RPMI8226 (cell line): ENCODE measurements around the gene ADAMTS2.
"Not testable (repeated sequence)": the region's sequence is repeated elsewhere in the genome, so short reads cannot be mapped to it uniquely, and the experiment has no call there.

Source experiments
- DNase-seq: peaks from one replicate; pipeline ENCODE4 v3.0.0-alpha.2; 2015

ADAMTS2 gene

DNA sequence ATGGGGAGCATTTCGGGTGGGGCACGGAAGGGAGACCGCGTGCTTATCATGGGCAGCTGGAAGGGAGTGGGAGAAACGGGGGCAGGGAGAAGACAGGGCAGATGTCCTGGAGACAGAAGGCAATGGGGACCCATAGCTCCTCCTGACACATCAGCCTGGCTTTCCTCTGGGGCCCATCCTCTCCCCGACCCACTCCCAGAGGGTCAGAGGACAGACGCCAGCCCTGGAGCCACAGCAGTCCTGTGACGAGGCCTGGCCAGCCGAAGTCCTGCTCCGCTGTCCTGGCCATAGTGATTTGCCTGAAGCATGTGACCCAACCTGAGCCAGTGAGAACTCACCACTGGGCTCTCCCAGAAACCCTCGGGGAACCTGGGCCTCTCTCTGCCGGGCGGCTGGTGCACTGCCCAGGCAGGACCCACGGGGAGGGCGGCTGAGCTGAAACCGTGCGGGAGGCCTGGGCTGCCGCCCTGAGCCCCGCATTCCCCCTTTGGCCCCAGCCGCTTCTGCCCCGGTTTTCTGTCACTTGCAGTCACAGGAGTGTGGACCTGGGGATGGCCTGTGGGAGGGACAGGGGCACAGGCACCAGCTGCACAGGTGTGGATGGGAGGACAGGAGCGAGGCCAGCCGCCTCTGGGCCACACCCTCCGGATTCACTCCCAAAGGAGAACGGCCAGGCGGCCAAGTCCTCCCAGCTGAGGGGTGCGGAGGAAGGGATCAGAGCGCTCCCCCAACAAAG lies 19.8 kb downstream of the ADAMTS2 start:
- DNase-seq = no peak

DNA sequence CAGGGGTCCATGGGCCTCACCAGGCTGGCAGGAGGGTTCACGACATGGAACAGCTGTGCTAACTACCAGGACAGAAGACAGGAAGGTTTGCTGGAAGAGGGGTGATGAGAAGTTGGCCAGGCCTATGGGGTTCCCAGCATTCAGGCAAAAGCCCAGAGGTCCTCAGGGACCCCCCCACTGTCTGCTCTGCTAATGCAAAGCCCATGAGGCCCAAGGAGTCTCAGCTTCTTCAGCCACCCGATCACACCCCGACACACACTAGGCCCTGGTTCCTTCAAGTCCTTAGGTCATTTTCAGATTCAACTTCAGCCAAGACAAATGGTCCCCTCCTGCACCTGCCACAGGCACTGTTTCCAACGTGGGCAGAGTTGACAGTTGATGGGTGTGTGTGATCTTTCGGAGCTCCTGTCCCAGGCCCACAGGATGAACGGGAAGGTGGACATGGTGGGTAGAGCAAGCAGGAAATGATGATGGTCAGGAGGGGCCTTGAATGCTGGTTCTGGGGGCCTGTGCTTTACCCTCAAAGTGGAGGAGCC lies 20.4 kb downstream of the ADAMTS2 start:
- no peak for DNase-seq

DNA sequence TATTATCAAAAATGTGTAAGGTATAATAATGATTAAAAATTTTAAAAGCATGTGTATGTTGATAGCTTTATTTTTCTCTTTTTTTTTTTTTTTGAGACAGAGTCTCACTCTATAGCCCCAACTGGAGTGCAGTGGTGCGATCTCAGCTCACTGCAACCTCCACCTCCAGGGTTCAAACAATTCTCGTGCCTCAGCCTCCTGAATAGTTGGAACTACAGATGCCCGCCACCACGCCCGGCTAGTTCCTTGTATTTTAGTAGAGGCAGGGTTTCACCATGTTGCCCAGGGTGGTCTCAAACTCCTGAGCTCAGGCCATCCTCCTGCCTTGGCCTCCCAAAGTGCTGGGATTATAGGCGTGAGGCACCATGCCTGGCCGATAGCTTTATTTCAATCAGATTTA lies 20.9 kb downstream of the ADAMTS2 start:
- not testable (repeated sequence) for DNase-seq

DNA sequence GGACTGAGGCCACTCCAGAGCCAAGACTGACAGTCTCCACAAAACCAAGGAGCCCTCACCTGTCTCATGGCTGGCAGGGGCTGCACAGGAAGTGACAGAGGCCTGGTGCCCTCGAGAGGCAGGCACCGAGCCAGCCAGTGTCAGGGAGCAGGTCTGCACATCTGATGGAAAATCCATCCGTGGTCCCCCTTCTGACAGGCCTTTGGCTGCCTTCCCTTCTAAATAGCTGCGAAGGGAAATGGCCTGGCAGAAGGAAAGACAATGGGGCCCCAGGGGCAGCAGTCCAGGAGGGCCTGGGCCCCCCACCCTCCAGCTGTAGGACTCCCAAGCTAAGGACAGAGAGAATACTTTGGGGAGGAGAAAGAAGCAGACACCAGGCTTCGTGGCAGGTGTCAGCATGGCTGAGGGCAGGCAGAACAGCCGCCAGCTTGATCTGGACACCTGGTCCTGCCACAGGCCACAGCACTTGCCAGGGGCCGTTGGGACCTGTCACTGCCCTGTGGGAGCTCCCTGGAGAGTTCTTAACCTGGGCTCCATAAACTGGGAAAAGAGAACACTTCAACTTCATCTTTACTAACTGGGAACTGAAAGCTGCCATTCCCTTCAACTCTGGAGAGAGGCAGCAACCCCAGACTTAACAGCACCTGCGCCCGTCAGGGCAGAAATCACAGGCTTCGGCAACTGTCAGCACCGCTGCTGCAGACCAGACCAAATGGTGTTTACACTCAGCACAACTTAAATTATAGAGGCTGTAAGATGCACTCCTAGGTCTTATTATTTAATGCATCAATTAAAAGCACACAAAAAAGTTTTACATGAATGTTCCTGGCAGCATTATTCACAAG lies 22.0 kb downstream of the ADAMTS2 start:
- peak; percentile 64 for DNase-seq

DNA sequence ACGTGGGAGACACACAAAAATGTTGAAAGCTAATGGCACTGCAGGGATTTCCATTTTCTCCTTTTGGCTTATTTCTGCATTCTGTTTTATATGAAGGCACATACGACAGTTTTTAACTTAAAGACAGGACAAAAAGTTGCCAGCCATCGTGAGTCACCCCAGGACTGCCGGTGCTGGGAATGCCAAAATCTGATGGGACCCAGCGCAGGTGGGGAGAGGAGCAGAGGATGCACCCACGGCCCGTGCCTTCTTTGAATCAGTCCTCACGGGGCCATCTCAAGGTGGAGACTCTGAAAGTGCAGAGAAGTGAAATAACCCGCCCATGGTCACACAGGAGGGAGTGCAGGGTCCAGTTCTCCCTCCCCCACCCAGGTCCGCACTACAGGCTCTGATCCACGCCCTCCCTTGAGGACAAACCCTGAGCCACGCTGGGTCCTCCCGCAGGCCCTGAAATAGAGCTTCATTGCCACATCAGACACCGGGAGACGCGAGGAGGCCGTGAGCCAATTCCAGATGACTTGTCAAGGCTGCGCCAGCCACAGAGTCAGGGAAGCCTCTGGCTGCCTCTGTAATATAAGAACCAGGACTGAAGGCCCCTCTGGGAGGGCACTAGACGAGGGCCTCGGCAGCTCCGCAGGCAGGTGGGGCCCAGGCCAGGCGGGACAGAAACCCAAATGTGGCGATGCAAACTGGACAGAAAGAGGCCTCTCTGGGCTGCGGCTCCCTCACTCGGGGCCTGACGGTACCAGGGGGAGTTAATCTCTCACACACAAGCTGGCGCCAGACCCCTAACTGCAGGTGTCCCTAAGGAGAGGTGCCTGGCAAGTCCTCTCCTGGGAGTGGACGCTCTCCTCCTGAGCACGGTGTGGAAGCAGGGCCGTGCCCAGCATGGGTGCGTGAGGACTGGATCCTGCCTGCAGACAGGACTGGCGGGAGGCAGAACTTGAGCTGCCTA lies 22.9 kb downstream of the ADAMTS2 start:
- DNase-seq = no peak

DNA sequence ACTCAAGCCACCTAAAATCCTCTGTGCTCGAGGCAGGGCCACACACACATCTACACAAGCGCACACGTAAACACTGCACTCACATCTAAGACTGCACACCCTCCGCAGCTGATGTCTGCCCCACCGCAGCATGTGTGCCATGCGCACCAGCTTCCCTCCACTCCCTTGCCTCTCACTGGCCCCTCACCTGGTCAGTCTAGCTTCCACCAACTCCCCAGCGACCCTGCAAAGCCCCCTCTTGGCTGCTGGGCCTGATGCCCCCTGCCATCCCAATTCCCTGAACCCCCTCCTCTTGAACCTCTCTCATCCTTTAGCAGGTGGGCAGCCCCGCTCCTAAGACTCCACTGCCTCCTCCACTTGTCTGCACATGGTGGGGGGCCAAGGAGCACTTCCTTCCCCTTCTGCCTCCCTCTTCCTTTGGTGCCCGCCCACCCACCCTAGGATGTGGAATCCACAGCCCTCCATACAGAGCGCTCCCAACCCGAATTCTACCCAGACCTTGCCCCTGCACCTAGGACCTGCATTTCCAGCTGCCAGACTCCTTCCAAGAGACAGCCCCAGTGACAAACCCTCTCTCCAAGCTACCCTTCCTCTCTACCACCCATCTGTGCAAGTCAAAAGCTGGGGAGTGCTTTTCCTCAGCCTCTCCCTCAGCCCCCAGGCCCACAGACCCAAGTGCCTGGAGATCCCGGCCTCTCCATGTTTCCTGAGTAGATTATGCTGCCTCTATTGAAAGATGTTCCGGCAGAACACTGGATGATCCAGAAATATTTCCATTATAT lies 23.9 kb downstream of the ADAMTS2 start:
- no peak for DNase-seq

DNA sequence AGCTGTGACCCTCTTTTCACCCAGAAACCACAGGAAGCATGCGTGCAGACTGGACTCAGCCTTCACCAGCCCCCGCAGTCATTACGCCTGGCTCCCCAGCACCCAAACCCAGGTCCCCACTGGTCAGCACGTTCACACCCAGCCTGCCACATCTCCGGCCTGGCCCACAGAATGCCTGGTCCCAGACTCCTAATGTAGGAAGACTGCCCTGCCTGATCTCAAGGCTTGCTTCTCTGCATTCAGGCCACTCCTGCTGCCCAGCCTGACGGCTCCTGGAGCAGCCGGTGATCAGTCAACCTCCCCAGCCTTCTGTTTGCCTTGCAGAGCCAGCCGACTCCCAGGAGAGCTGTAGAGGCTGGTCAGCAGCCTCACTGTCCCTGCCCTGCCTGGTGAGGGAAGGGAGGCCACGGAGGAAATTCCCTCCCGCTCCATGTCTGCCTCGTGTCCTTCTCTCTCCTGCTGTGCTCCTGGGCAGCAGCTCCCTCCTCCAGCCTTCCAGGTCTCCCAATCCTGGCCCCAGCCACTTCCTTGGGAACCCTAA lies 25.4 kb downstream of the ADAMTS2 start:
- DNase-seq = no peak

DNA sequence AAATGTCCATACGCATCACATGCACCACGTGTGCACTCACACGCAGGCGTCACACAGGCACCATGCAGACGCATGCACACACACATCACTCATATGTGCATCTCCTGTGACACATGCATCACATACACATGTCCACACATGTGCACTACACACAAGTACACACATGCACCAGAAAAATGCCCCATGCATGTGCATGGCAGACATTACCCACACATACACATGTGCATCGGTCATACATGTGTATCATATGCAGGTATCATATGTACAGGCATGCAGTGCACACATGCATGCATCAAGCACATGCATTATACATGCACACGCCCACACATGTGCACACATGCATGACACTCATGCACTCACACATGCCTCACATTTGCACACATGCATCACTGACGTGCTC lies 26.1 kb downstream of the ADAMTS2 start:
- DNase-seq = no peak

DNA sequence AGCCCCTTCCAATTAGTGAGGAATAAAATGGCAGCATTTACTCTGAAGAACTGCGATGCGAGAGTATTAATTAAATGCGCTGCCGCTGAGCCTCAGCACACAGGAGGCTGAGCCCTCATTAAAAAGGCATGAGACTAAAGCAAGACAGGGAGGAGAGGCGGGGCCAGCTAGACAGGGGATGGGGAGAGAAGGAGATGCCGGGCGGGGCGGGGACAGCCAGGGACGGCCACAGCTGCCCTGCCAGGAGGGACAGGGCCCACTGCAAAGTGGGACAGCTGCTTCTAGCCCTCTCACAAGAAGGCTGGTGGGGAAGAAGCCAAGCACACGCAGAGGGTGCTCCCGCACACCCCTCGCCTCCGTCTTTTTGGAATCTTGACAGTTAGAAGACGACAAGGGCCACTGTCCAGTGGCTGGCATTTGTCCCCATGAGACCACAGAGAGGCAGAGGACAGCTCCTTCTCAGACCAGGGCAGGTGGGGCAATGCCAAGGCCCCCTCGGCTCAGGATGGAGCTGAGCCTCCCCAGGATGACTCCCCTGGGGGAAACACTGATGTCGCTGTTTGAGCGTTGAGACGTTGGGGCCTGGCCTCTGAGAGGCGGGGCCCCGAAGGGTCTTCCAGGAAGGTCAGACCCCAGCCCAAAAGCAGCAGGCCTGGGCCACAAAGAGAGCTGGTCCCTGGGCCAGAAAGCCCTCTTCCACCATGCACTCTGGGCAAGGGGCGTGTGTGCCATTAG lies 26.9 kb downstream of the ADAMTS2 start:
- peak; percentile 12 for DNase-seq

DNA sequence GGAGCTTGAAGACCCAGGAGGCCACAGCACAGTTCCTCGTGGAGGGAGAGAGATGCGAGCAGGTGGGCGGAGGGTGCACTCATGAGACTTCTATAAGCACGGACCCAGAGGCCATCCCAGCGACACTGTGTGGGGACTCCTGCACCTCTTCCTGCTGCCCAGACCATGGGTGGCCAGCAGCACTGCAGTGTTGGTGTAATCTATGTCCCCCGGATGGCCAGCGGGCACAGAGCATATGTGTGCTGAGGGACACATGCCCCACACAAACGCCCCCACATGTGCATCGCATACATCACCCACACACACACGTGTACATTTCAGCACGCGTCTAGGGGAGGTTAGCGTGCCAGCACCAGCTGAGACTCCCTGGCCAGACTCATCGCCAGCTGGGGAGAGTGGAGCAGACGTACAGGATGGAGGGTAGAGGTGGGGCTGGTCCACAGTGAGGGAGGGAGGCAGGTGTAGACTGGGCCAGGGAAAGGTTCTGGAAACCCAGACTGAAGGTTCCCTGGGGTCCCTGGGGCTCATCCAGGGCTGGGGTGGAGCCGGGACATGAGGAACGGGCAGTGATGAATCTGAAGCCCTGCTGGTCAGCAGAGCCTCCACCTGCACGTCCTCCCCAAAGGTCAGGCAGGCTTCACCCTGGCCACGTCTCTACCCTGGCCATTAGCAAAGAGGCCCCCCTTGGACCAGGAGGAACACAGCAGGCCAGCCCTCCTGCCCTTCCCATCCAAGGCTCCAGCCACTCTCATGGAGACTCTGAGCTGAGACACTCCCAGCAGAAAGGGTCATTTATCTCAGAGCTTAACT lies 27.6 kb downstream of the ADAMTS2 start:
- no peak for DNase-seq

DNA sequence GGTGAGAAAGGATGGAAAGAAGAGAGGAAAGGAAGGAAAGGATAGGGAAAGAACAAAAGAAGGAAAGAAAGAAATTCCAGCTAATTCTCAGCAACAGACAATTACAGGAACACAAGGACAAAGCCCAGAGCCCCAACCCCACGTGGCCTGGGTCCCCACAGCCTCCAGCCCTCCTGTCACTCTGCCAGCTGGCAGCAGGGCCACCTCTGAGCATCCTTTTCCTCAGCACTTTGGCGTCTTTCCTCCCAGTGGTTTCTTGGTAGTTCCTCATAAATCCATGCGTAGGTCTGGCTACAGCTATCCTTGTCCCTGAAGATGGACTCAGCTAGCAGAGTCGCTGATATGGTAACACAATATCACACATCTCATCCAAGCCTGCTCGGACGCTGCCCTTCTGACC lies 28.3 kb downstream of the ADAMTS2 start:
- DNase-seq = no peak

DNA sequence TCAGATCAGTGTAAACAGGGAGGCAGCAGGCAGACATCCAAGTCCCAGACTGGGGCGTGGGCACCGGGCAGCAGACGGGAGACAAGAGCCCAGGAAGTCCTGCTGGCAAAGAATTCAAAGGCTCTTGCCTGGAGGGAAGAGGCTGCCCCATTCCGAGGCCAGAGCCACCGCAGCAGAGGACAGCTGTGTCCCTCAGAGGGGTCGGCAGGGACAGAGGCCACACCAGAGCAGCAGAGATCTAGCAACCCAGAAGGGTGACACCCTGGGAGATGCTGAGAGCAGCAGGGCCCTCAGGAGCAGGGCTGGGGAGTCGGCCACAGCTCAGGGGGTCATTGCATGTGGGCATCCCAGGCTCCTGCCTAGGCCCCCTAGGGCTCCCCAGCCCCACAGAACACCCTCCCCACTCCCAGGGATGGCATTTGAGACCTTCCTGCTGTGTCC lies 29.1 kb downstream of the ADAMTS2 start:
- no peak for DNase-seq

DNA sequence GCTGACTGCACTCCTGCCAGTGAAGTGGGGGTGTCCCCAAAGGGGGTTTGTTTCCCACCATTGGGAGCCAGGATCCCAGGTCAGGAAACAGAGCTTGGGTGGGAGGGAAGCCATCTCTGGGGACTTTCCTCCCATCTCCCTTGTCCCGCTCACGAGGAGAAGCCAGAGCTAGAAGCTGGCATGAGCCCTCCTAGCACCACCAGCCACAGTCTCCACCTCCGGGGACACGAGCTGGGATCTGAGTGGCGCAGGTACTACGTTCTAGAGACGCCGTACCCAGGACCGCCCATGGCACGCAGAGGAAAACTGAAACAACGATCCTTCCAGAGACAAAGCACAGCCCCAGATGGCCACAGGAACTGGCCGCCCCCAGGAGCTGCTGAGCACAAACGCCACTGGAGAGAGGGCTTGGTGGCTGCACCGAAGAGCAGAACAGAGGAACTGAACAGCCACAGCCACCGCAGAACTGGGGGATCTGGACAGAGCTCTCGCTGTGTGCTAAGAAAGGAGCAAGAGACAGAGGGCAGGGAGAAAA lies 29.8 kb downstream of the ADAMTS2 start:
- DNase-seq = no peak

DNA sequence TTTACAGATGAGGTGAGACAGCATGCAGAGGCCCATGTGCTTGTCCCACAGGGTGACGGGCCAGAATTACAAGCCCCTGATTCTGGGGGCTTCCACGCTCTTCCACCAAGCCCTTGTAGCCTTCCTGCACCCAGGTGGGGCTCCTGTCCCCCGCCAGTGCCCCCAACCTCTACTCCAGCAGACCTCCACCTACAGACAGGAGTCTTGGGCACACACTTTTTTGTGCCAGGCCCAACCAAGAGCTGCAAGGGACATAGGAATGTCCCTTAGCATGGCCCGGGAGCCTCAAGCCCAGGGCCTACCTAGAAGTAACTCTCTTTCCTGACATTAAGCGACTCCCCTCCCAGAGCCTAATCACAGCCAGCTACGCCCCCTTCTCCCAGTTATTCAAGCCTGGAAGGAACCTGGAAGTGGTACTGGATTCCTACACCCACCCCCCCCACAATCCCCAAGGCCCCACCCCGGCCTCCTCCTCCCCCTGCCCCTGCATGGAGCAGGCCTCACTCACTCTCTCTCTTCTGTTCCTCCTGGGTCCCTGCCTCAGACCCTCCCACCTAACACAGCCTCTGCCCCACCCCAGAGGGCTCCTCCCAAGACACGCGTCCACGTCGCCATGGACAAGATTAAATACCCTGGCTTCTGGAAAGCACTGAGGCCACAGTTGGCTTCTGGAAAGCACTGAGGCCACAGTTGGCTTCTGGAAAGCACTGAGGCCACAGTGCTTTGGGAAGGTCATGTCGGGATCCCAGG lies 30.5 kb downstream of the ADAMTS2 start:
- no peak for DNase-seq

DNA sequence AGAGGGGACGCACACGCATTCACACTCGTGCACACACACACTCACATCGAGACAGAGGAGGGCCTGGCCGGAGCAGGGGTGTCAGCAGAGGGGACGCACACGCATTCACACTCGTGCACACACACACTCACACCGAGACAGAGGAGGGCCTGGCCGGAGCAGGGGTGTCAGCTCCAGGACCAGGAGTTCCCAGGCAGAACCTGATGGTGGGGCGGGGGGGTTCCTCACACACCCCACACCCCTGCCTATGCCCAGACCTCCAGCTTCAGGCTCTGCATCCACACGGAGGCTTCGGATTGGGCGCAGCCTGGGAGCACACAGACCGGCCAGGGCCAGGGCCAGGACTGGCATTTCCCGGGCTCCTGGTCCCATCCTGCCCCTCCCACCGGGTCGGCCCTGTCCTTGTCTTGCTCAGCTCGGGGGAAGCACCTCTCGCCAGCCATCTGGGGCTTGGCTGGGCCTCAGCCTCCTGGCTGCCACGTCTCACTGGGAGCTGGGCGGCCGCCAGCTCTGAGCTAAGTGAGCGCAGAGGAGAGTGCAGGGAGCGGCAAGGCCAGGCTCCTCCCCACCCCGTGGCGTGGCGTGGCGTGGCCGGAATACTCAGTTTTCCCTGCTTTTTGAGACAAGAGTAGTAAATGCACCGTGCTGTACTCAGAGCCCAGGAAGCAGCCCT lies 31.3 kb downstream of the ADAMTS2 start:
- peak; percentile 85 for DNase-seq

DNA sequence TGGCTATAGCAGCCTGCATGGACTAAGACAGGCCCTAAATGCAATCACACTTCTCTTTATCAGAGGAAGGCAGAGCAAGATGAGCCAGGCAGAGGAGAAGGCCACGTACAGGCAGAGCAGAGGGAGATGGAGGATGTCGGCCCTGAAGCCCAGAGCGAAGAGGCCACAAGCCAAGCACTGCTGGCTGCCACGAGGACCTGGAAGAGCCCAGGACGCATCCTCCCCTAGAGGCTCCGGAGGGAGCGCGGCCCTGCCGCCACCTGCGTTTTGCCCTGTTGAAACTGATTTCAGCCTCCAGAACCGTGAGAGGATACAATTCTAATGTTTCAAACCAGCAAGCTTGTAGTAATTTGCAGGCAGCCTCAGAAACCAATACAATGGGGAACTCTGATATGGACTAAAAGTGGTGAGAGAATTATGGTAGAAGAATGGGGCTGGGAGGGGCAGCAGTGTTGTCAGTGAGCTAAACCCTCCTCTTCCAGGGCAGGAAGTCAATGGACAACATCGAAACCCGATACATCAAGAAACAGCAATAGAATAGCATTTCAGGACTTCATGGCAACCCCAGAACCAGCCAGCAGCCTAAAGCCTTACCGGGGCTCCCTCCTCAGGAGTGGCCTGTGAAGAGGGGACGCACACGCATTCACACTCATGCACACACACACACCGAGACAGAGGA lies 32.6 kb downstream of the ADAMTS2 start:
- no peak for DNase-seq

DNA sequence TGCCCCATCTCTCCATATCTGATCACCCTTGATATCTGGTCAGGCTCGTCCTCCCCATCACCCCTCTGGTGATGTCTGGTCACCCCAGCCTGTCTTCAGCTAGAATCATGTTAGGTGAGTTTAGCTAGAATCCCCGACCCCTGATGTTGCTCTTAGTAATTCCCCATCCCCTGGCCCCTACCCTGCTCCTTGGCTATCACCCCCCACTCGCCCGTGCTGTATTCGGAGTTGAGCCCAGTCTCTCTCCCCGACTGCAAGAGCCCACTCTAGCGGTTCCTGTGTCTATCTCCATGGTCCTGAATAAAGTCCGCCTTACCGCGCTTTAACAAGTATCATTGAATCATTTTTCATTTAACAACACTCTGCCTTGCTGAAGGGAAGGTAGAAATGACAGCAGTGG lies 33.7 kb downstream of the ADAMTS2 start:
- DNase-seq = no peak

DNA sequence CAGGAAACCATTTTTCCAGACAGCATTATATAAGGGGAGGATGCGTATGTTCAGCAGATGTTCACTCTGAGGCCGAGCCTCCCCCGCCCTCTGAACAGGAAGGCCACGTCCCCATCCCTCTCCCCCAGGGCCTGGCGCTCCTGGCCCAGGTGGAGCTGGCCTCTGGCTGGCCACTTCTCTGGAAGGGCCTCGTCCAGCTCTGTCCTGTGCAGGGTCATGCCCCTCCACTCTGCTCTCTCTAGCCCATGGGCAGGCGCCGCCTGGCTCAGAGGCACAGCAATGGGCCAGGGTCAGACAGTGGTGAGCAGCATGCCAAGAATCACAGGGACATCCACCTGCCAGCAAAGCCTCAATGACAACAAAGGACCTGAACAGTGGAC lies 34.2 kb downstream of the ADAMTS2 start:
- no peak for DNase-seq
